OCI-LY7 (cell line): ENCODE results near the gene SRD5A2. TPM values are rescaled to one million over a fixed set of nuclear protein-coding genes. Genes with fewer than 3 reads are reported as not detected.
A peak's percentile ranks its signal among the peaks of the same experiment; 100 is the strongest.

Source experiments
- Bru-seq: library from RNA; stranded (reverse); fragments of 400-500 nt; gene quantifications from one replicate; lab custom pipeline; 2021; lab: Mats Ljungman, UMichigan
- BruChase-seq, 2 experiments: library from RNA; stranded (reverse); fragments of 400-500 nt; gene quantifications; one replicate each; lab custom pipeline; 2021; lab: Mats Ljungman, UMichigan
- BruUV-seq: library from RNA; stranded (reverse); fragments of 400-500 nt; replicated peaks from 2 replicates; lab custom pipeline; 2021; lab: Mats Ljungman, UMichigan
- CTCF ChIA-PET: fragments of 300-600 bp; sonication (Branson Sonifier 250); formaldehyde crosslinking; loops from one replicate; lab custom pipeline; 2022; ENCODE audit warnings: antibody characterized with exemption; ENCODE audit not compliant: unreplicated experiment; lab: Charles Lee
- POLR2A ChIA-PET: fragments of 300-600 bp; sonication (Branson Sonifier 250); formaldehyde crosslinking; loops from one replicate; lab custom pipeline; 2022; ENCODE audit warnings: antibody characterized with exemption; lab: Charles Lee
- DNase-seq: peaks from one replicate; pipeline ENCODE4 v3.0.0-alpha.2; 2015; ENCODE audit warnings: low spot score
- H2AFZ ChIP-seq: fragments of 200-600 bp; sonication (generic), shearing (Covaris generic); 2 replicates; pipeline ENCODE4 v1.6.1; 2014; ENCODE audit warnings: mild to moderate bottlenecking, antibody characterized with exemption, low read length, moderate library complexity
- H3K27ac ChIP-seq: fragments of 200-600 bp; sonication (generic); 2 replicates; pipeline ENCODE4 v1.5.1; 2014; ENCODE audit warnings: mixed run types, low read depth, mild to moderate bottlenecking, moderate library complexity, low read length, inconsistent platforms; ENCODE audit not compliant: poor library complexity, severe bottlenecking
- H3K36me3 ChIP-seq: fragments of 200-600 bp; sonication (generic); 2 replicates; pipeline ENCODE4 v1.6.1; 2014; ENCODE audit warnings: mild to moderate bottlenecking, antibody characterized with exemption, low read length, moderate library complexity, mixed read lengths; ENCODE audit not compliant: insufficient read depth
- H3K4me1 ChIP-seq: fragments of 200-600 bp; sonication (generic); 2 replicates; pipeline ENCODE4 v1.5.1; 2014; ENCODE audit warnings: mild to moderate bottlenecking, low read length; ENCODE audit not compliant: insufficient read depth, poor library complexity, severe bottlenecking
- H3K4me2 ChIP-seq: fragments of 200-600 bp; sonication (generic); 2 replicates; pipeline ENCODE4 v1.6.1; 2014; ENCODE audit warnings: mild to moderate bottlenecking, low read length
- H3K4me3 ChIP-seq: fragments of 200-600 bp; sonication (generic); 2 replicates; pipeline ENCODE4 v1.5.1; 2014; ENCODE audit warnings: mild to moderate bottlenecking, low read depth, low read length; ENCODE audit not compliant: poor library complexity, severe bottlenecking
- H3K79me2 ChIP-seq: fragments of 200-600 bp; sonication (generic); 2 replicates; pipeline ENCODE4 v1.6.1; 2016; ENCODE audit warnings: low read depth, mild to moderate bottlenecking, low read length, moderate library complexity, mixed read lengths; ENCODE audit not compliant: insufficient read depth
- H3K9me2 ChIP-seq: fragments of 200-600 bp; sonication (generic); 2 replicates; pipeline ENCODE4 v1.6.1; 2016; ENCODE audit warnings: mild to moderate bottlenecking, low read length, mixed read lengths; ENCODE audit not compliant: insufficient read depth
- H3K9me3 ChIP-seq: fragments of 200-600 bp; sonication (generic); 2 replicates; pipeline ENCODE4 v1.6.1; 2014; ENCODE audit warnings: mild to moderate bottlenecking, mixed run types, low read length, mixed read lengths
- H4K20me1 ChIP-seq: fragments of 200-600 bp; sonication (generic); 2 replicates; pipeline ENCODE4 v1.6.1; 2014; ENCODE audit warnings: mild to moderate bottlenecking, antibody characterized with exemption, low read length, moderate library complexity, mixed read lengths; ENCODE audit not compliant: insufficient read depth
- CTCF ChIP-seq: fragments of 200-600 bp; sonication (generic); conservative IDR thresholded peaks from 2 replicates; pipeline ENCODE4 v1.5.1; 2014; ENCODE audit warnings: mild to moderate bottlenecking, antibody characterized with exemption, low read length, moderate library complexity, mixed read lengths
- EZH2phosphoT487 ChIP-seq: fragments of 200-600 bp; sonication (generic); IDR thresholded peaks from 2 replicates; pipeline ENCODE4 v1.6.1; 2018; ENCODE audit warnings: low read depth, borderline replicate concordance, mild to moderate bottlenecking, mixed run types, antibody characterized with exemption, low read length, moderate library complexity, mixed read lengths
- intact Hi-C: fragments of 100-400 bp; cut with micrococcal nuclease; formaldehyde crosslinking; loops from one replicate; pipeline ENCODE4 v1.10.0; 2022; ENCODE audit not compliant: unreplicated experiment
- long read RNA-seq: library from polyadenylated mRNA; stranded (forward); transcript quantifications from one replicate; pipeline ENCODE4 v2.0.0, GENCODE V29; 2022
- total RNA-seq, 2 experiments: library from RNA; depleted of rRNA in 1 of 2; stranded (reverse); fragments of >200 nt in 1 of 2; shearing (Covaris generic) in 1 of 2; gene quantifications; 2 replicates each; pipeline ENCODE4 v1.2.3, GENCODE V29; 2014 to 2022

Gene SRD5A2, protein sequence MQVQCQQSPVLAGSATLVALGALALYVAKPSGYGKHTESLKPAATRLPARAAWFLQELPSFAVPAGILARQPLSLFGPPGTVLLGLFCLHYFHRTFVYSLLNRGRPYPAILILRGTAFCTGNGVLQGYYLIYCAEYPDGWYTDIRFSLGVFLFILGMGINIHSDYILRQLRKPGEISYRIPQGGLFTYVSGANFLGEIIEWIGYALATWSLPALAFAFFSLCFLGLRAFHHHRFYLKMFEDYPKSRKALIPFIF
- total RNA-seq (2014; rRNA removed; shearing (Covaris generic)) (0.03 TPM in 2 replicates), total RNA-seq (2022) (not detected in 2 replicates), Bru-seq, nascent RNA (percentile 10 among the genes with signal in this experiment), BruChase-seq, experiment 1, labeled RNA remaining after a 6-hour chase (percentile 8 among the genes with signal in this experiment), BruChase-seq, experiment 2, labeled RNA remaining after a 2-hour chase (percentile 14 among the genes with signal in this experiment)
- long read RNA-seq: 0 reads

GRCh38 chr2:31580321-31581117, at the start of gene SRD5A2:
Gene SRD5A2 (minus strand): TSS chr2:31580938. CDS start chr2:31580900, 38 bp downstream.
- DNase-seq: no peak
- Histone ChIP-seq H3K9me3 (no peaks in the 10 kb centered on the region), H3K4me2 (no peak within 1 kb of the TSS), H3K79me2 (no peaks in the 10 kb centered on the region), H2AFZ (no peak within 1 kb of the TSS), H3K4me3 (no peak within 1 kb of the TSS), H3K4me1 (no peaks in the 10 kb centered on the region), H3K9me2 (no peaks in the 10 kb centered on the region), H3K36me3 (no peaks in the 10 kb centered on the region), H3K27ac (no peak within 1 kb of the TSS), H4K20me1 (no peaks in the 10 kb centered on the region)
- CTCF ChIA-PET: no interaction called here
- POLR2A ChIA-PET: no interaction called here
- intact Hi-C loops: no loop called here
- no TSS peak for BruUV-seq
- TF ChIP-seq EZH2phosphoT487 (no peak), CTCF (no peak)

DNA sequence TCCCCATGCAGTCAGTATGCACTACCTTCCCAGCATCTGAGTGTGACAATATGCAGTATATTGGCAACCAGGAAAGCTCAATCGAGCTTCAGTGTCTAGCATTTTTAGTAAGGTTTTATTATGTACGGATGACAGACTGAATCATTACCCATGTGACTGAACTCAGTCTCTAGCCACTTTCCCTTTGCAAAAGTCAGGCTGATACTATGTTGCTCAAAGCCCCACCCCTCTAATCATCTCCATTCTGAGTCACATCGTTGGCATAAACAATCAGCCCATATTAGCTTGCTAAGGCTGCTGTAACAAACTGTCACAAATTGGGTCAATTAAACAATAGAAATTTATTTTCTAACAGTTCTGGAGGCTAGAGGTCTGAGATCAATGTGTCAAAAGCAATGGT, 25.8 kb upstream of the SRD5A2 start:
- POLR2A ChIA-PET: no interaction called here
- intact Hi-C loops: no loop called here
- H3K4me2 ChIP-seq: no peak overlapping the region

More for the DNA sequence above, 25.8 kb upstream of the SRD5A2 start:
- peaks cover 4% of the 10 kb centered on the region; the same call in 1 of the 2 replicates for H3K9me3 ChIP-seq
- no peak for TF ChIP-seq CTCF
- TF ChIP-seq EZH2phosphoT487: no peak
- no peak for DNase-seq
- BruUV-seq: no TSS peak
- H3K4me1 ChIP-seq: no peaks in the 10 kb centered on the region
- CTCF ChIA-PET: no interaction called here
- H4K20me1 ChIP-seq: no peaks in the 10 kb centered on the region
- H3K36me3 ChIP-seq: no peaks in the 10 kb centered on the region
- no peaks in the 10 kb centered on the region for H3K9me2 ChIP-seq
- no peak overlapping the region for H3K4me3 ChIP-seq
- no peaks in the 10 kb centered on the region for H3K79me2 ChIP-seq
- H3K27ac ChIP-seq: no peak overlapping the region
- no peak overlapping the region for H2AFZ ChIP-seq
